ENCODE data around the gene KRT33B. TPM values are rescaled to one million over a fixed set of nuclear protein-coding genes. Genes with fewer than 3 reads are reported as not detected.

Gene KRT33B
- total RNA-seq, 1 donor from 2014 or later = not detected

- no peak for DNase-seq (ENCODE audit: low read depth)
Observed at GRCh38 chr17:41325611-41326010, 44.0 kb downstream of the KRT33B start.

- DNase-seq (ENCODE audit: low read depth) = no peak
Observed at GRCh38 chr17:41325126-41325525, 44.5 kb downstream of the KRT33B start.

GRCh38 chr17:41324180-41325075 is 45.2 kb downstream of the KRT33B start:
- no peak for DNase-seq (ENCODE audit: low read depth)

- DNase-seq (ENCODE audit: low read depth) = no peak
Observed at GRCh38 chr17:41322903-41323895, 46.4 kb downstream of the KRT33B start.

GRCh38 chr17:41322094-41322902 is 47.3 kb downstream of the KRT33B start:
- DNase-seq (ENCODE audit: low read depth) = peak; percentile 79

GRCh38 chr17:41318231-41318630 is 51.4 kb downstream of the KRT33B start:
- DNase-seq (ENCODE audit: low read depth) = no peak

GRCh38 chr17:41315814-41316445 is 53.7 kb downstream of the KRT33B start:
- peak; percentile 27 for DNase-seq (ENCODE audit: low read depth)

GRCh38 chr17:41315204-41315794 is 54.3 kb downstream of the KRT33B start, which contains the start of gene KRTAP17-1:
KRTAP17-1 (minus strand) TSS chr17:41315710; CDS start chr17:41315650, 60 bp downstream.
- DNase-seq (ENCODE audit: low read depth) = no peak

Other genes with a start within 250 kb of the KRT33B start
- not detected in 2 replicates for gene KRTAP4-12, start 245.6 kb downstream of the KRT33B start, total RNA-seq
- gene KRTAP4-6, start 229.3 kb downstream of the KRT33B start, total RNA-seq = not detected in 2 replicates
- gene KRTAP4-5, start 220.0 kb downstream of the KRT33B start, total RNA-seq = not detected in 2 replicates
- gene KRTAP4-4, start 209.1 kb downstream of the KRT33B start, total RNA-seq = not detected in 2 replicates
- gene KRTAP4-3, start 201.6 kb downstream of the KRT33B start, total RNA-seq = not detected in 2 replicates
- gene KRTAP4-2, start 191.6 kb downstream of the KRT33B start, total RNA-seq = not detected in 2 replicates
- not detected in 2 replicates for gene KRTAP4-1, start 184.9 kb downstream of the KRT33B start, total RNA-seq
- not detected in 2 replicates for gene KRTAP9-1, start 179.9 kb downstream of the KRT33B start, total RNA-seq
- gene KRTAP9-2, start 143.2 kb downstream of the KRT33B start, total RNA-seq = not detected in 2 replicates
- not detected in 2 replicates for gene KRTAP9-3, start 137.4 kb downstream of the KRT33B start, total RNA-seq
- not detected in 2 replicates for gene KRTAP9-8, start 131.8 kb downstream of the KRT33B start, total RNA-seq
- gene KRTAP9-4, start 120.1 kb downstream of the KRT33B start, total RNA-seq = not detected in 2 replicates
- gene KRTAP9-9, start 114.4 kb downstream of the KRT33B start, total RNA-seq = not detected in 2 replicates
- gene KRTAP9-6, start 104.4 kb downstream of the KRT33B start, total RNA-seq = not detected in 2 replicates
- gene KRTAP9-7, start 94.1 kb downstream of the KRT33B start, total RNA-seq = not detected in 2 replicates
- not detected in 2 replicates for gene KRTAP29-1, start 67.0 kb downstream of the KRT33B start, total RNA-seq
- gene KRTAP16-1, start 60.5 kb downstream of the KRT33B start, total RNA-seq = not detected in 2 replicates
- gene KRTAP17-1, start 54.1 kb downstream of the KRT33B start, total RNA-seq = not detected in 2 replicates
- gene KRT33A, start 19.0 kb downstream of the KRT33B start, total RNA-seq = not detected in 2 replicates
- 0.05 and 26.4 TPM in 2 replicates for gene KRT34, start 12.5 kb upstream of the KRT33B start, total RNA-seq
- gene KRT31, start 27.8 kb upstream of the KRT33B start, total RNA-seq = not detected in 2 replicates
- not detected in 2 replicates for gene KRT37, start 54.8 kb upstream of the KRT33B start, total RNA-seq
- gene KRT38, start 71.2 kb upstream of the KRT33B start, total RNA-seq = not detected in 2 replicates
- not detected in 2 replicates for gene KRT32, start 97.6 kb upstream of the KRT33B start, total RNA-seq
- gene KRT35, start 111.3 kb upstream of the KRT33B start, total RNA-seq = not detected in 2 replicates
- not detected in 2 replicates for gene KRT36, start 120.1 kb upstream of the KRT33B start, total RNA-seq
- not detected in 2 replicates for gene KRT13, start 135.8 kb upstream of the KRT33B start, total RNA-seq
- gene KRT15, start 149.1 kb upstream of the KRT33B start, total RNA-seq = 0.99 and 2.8 TPM in 2 replicates
- 844 and 5,183 TPM in 2 replicates for gene KRT19, start 158.5 kb upstream of the KRT33B start, total RNA-seq
- gene KRT9, start 202.2 kb upstream of the KRT33B start, total RNA-seq = not detected in 2 replicates
- gene KRT14, start 217.1 kb upstream of the KRT33B start, total RNA-seq = 0.25 and 4.2 TPM in 2 replicates
- 0.70 and 7.5 TPM in 2 replicates for gene KRT16, start 243.0 kb upstream of the KRT33B start, total RNA-seq

Data from renal cortical epithelial cell (primary cell).